PC-3 (cell line): Measurements from ENCODE around the gene KCNG3. TPM values are rescaled to one million over a fixed set of nuclear protein-coding genes. Genes with fewer than 3 reads are reported as not detected.
"Not testable (repeated sequence)": the region's sequence is repeated elsewhere in the genome, so short reads cannot be mapped to it uniquely, and the experiment has no call there.

ENCODE experiments used
- ATAC-seq: fragments of 200-7000 bp; cut with Tn5 transposase; 2 replicates; pipeline ENCODE4 v1.9.1; 2020; ENCODE audit warnings: mild to moderate bottlenecking, moderate library complexity
- BruUV-seq: library from RNA; stranded (reverse); fragments of 400-500 nt; replicated peaks from 2 replicates; lab custom pipeline; 2021; lab: Mats Ljungman, UMichigan
- CTCF ChIA-PET: fragments of 300-600 bp; sonication (Branson Sonifier 250); formaldehyde crosslinking; loops from one replicate; lab custom pipeline; 2022; ENCODE audit warnings: antibody characterized with exemption; lab: Charles Lee
- POLR2A ChIA-PET: fragments of 300-600 bp; sonication (Branson Sonifier 250); formaldehyde crosslinking; loops from one replicate; lab custom pipeline; 2022; ENCODE audit warnings: antibody characterized with exemption; ENCODE audit not compliant: unreplicated experiment; lab: Charles Lee
- DNase-seq: peaks from one replicate; pipeline ENCODE4 v3.0.0-alpha.2; 2015
- H2AFZ ChIP-seq: fragments of 300-600 bp; sonication (generic); 2 replicates; pipeline ENCODE4 v1.6.0; 2016; ENCODE audit warnings: antibody characterized with exemption, low read length
- H3F3A ChIP-seq: fragments of 300-600 bp; sonication (generic); one replicate; pipeline ENCODE4 v1.6.0; 2017; ENCODE audit warnings: antibody characterized with exemption, low read length, control low read depth, mild to moderate bottlenecking; ENCODE audit not compliant: unreplicated experiment
- H3K27ac ChIP-seq: fragments of 300-600 bp; sonication (generic); 2 replicates; pipeline ENCODE4 v1.5.1; 2016; ENCODE audit warnings: mild to moderate bottlenecking, low read length
- H3K27me3 ChIP-seq: fragments of 300-600 bp; sonication (generic); 2 replicates; pipeline ENCODE4 v1.6.1; 2016; ENCODE audit warnings: low read length, mixed read lengths
- H3K36me3 ChIP-seq: fragments of 300-600 bp; sonication (generic); 2 replicates; pipeline ENCODE4 v1.6.1; 2016; ENCODE audit warnings: low read depth, mixed run types, low read length, mixed read lengths
- H3K4me1 ChIP-seq: fragments of 300-600 bp; sonication (generic); 2 replicates; pipeline ENCODE4 v1.5.1; 2016; ENCODE audit warnings: low read length; ENCODE audit not compliant: insufficient read depth
- H3K4me2 ChIP-seq: fragments of 300-600 bp; sonication (generic); 2 replicates; pipeline ENCODE4 v1.6.0; 2016; ENCODE audit warnings: low read length
- H3K4me3 ChIP-seq: fragments of 300-600 bp; sonication (generic); 2 replicates; pipeline ENCODE4 v1.5.1; 2016; ENCODE audit warnings: mild to moderate bottlenecking, low read length, mixed read lengths
- H3K79me2 ChIP-seq: fragments of 300-600 bp; sonication (generic); 2 replicates; pipeline ENCODE4 v1.6.1; 2017; ENCODE audit warnings: low read length, mixed read lengths
- H3K9ac ChIP-seq: fragments of 300-600 bp; sonication (generic); 2 replicates; pipeline ENCODE4 v1.6.0; 2016; ENCODE audit warnings: mild to moderate bottlenecking, low read length
- H3K9me2 ChIP-seq: fragments of 300-600 bp; sonication (generic); replicated peaks from 2 replicates; pipeline ENCODE4 v1.6.1; 2016; ENCODE audit warnings: mixed run types, low read length, mixed read lengths
- H3K9me3 ChIP-seq: fragments of 300-600 bp; sonication (generic); 2 replicates; pipeline ENCODE4 v1.6.1; 2016; ENCODE audit warnings: low read length, mixed read lengths
- H4K20me1 ChIP-seq: fragments of 300-600 bp; sonication (generic); 2 replicates; pipeline ENCODE4 v1.6.1; 2016; ENCODE audit warnings: low read length, mixed read lengths
- CTCF ChIP-seq: fragments of 300-600 bp; sonication (generic); conservative IDR thresholded peaks from 2 replicates; pipeline ENCODE4 v1.5.1; 2017; ENCODE audit warnings: antibody characterized with exemption, low read depth, mild to moderate bottlenecking, low read length
- EZH2 ChIP-seq: fragments of 300-600 bp; sonication (generic); IDR thresholded peaks from one replicate; pipeline ENCODE4 v1.6.1; 2017; ENCODE audit warnings: antibody characterized with exemption, mild to moderate bottlenecking, low read length; ENCODE audit not compliant: unreplicated experiment
- EZH2phosphoT487 ChIP-seq: fragments of 300-600 bp; sonication (generic); IDR thresholded peaks from 2 replicates; pipeline ENCODE4 v1.6.1; 2018; ENCODE audit warnings: mild to moderate bottlenecking, antibody characterized with exemption, low read length, borderline replicate concordance
- intact Hi-C: fragments of 100-400 bp; cut with micrococcal nuclease; formaldehyde crosslinking; loops from 2 replicates; pipeline ENCODE4 v1.9.0; 2023
- total RNA-seq: library from RNA; depleted of rRNA; stranded (reverse); fragments of >200 nt; gene quantifications from 2 replicates; pipeline ENCODE4 v1.2.3, GENCODE V29; 2014

KCNG3 gene
- total RNA-seq, 1 experiment from 2014 or later = 2.4 TPM

DNA sequence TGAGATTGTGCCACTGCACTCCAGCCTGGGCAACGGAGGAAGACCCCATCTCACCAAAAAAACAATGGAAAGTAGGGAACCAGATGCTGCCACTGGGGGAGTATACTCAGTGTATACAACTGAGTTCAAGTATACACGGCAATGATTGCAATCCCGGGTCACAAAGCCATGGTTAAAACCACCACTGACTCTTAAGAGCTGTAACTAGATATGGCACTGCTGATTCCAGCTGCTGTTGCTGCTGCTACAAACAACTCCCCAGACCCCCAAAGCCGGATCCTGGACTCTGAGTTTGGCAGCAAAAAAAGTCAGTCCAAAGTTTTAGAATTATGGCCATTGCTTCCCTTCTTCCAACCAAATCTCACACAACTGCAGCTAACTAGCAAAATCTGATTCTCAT is 89.1 kb downstream of the KCNG3 start:
- no TSS peak for BruUV-seq
- intact Hi-C loops = no loop called here

GRCh38 chr2:42401773-42402172 is 92.0 kb downstream of the KCNG3 start:
- Histone ChIP-seq H2AFZ (no peak overlapping the region), H3K36me3 (no peaks in the 10 kb centered on the region), H3F3A (no peaks in the 10 kb centered on the region), H3K27me3 (no peaks in the 10 kb centered on the region), H3K4me2 (no peak overlapping the region), H3K4me3 (no peak overlapping the region), H3K27ac (no peak overlapping the region), H3K9me2 (no peaks in the 10 kb centered on the region), H3K4me1 (no peaks in the 10 kb centered on the region), H3K9me3 (no peaks in the 10 kb centered on the region), H4K20me1 (no peaks in the 10 kb centered on the region), H3K9ac (no peak overlapping the region), H3K79me2 (no peaks in the 10 kb centered on the region)
- intact Hi-C loops = no loop called here
- ChIA-PET CTCF (no interaction called here), POLR2A (no interaction called here)
- BruUV-seq = no TSS peak
- DNase-seq (no peak), ATAC-seq (no peak)
- no peak for TF ChIP-seq CTCF
- TF ChIP-seq EZH2 = no peak
- no peak for TF ChIP-seq EZH2phosphoT487

More for the DNA sequence above, 89.1 kb downstream of the KCNG3 start:
- Histone ChIP-seq H3F3A (no peaks in the 10 kb centered on the region), H3K4me2 (no peak overlapping the region), H3K4me1 (no peaks in the 10 kb centered on the region), H3K4me3 (no peak overlapping the region), H4K20me1 (no peaks in the 10 kb centered on the region), H3K9me3 (no peaks in the 10 kb centered on the region), H3K79me2 (no peaks in the 10 kb centered on the region), H3K27ac (no peak overlapping the region), H3K27me3 (no peaks in the 10 kb centered on the region), H3K9me2 (no peaks in the 10 kb centered on the region), H3K9ac (no peak overlapping the region), H2AFZ (no peak overlapping the region), H3K36me3 (no peaks in the 10 kb centered on the region)
- DNase-seq (no peak), ATAC-seq (no peak)
- ChIA-PET POLR2A (interaction anchor here (0.5 kb wide), 1 partner anchor 89 kb away, joined by 6 read pairs; the partner anchor contains the start of gene KCNG3), CTCF (no interaction called here)
- no peak for TF ChIP-seq CTCF
- TF ChIP-seq EZH2phosphoT487 = no peak
- TF ChIP-seq EZH2 = no peak

GRCh38 chr2:42398052-42398451 is 95.7 kb downstream of the KCNG3 start:
- H3K4me3 ChIP-seq, H3K9me2 ChIP-seq, H4K20me1 ChIP-seq, H3K9ac ChIP-seq, ATAC-seq, H3K36me3 ChIP-seq, BruUV-seq, H3F3A ChIP-seq, H3K27me3 ChIP-seq, H3K79me2 ChIP-seq, H3K4me2 ChIP-seq, POLR2A ChIA-PET, H3K4me1 ChIP-seq, CTCF ChIA-PET, DNase-seq, H2AFZ ChIP-seq, H3K27ac ChIP-seq, H3K9me3 ChIP-seq, intact Hi-C loops: not testable (repeated sequence)

- ATAC-seq, H3K4me3 ChIP-seq, H3K9me2 ChIP-seq, H3F3A ChIP-seq, H2AFZ ChIP-seq, H3K4me2 ChIP-seq, H3K27ac ChIP-seq, H3K36me3 ChIP-seq, H4K20me1 ChIP-seq, DNase-seq, H3K9me3 ChIP-seq, POLR2A ChIA-PET, BruUV-seq, H3K79me2 ChIP-seq, H3K4me1 ChIP-seq, H3K9ac ChIP-seq, CTCF ChIA-PET, intact Hi-C loops, H3K27me3 ChIP-seq: not testable (repeated sequence)
These were observed 100.5 kb downstream of the KCNG3 start for GRCh38 chr2:42393320-42393719.
